Neuron (in vitro differentiated cells): Measurements from ENCODE around the gene NIPAL1.

ENCODE experiments used
- H2AFZ ChIP-seq: one replicate; pipeline ENCODE4 v1.6.1; 2013; ENCODE audit warnings: low read depth, mild to moderate bottlenecking, inconsistent platforms, low read length, moderate library complexity
- H3K27me3 ChIP-seq: one replicate; pipeline ENCODE4 v1.6.1; 2013; ENCODE audit warnings: low read length; ENCODE audit not compliant: insufficient read depth
- H3K36me3 ChIP-seq: one replicate; pipeline ENCODE4 v1.6.1; 2013; ENCODE audit warnings: low read length; ENCODE audit not compliant: insufficient read depth
- H3K4me1 ChIP-seq: one replicate; pipeline ENCODE4 v1.6.1; 2013; ENCODE audit warnings: low read length; ENCODE audit not compliant: insufficient read depth
- H3K4me3 ChIP-seq: 2 replicates; pipeline ENCODE4 v1.5.1; 2013; ENCODE audit warnings: mild to moderate bottlenecking, low read length, moderate library complexity
- H3K9me3 ChIP-seq: one replicate; pipeline ENCODE4 v1.6.1; 2013; ENCODE audit warnings: low read length

NIPAL1 gene

DNA sequence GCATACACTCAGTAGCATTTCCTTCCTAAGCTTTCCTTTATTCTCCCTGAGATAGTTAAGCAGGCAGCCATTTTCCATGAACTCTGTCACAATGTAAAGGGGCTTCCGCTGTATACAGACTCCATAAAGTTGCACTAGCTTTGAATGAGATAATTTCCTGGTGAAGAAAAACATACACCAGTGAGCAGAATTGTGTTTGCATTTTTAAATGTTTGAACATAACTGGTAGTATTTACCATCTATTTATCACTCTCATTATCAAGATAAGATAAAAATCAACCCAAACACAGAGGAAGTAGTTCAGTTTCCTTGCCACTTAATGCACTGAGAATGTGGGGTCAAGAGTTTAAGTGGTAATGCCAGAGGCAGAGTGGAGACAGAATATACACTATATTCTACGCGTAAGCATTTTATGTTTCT is 63.4 kb downstream of the NIPAL1 start:
- Histone ChIP-seq H3K9me3 (no peaks in the 10 kb centered on the region), H3K4me3 (no peak overlapping the region), H3K36me3 (no peaks in the 10 kb centered on the region), H2AFZ (no peak overlapping the region), H3K27me3 (no peaks in the 10 kb centered on the region), H3K4me1 (no peaks in the 10 kb centered on the region)

DNA sequence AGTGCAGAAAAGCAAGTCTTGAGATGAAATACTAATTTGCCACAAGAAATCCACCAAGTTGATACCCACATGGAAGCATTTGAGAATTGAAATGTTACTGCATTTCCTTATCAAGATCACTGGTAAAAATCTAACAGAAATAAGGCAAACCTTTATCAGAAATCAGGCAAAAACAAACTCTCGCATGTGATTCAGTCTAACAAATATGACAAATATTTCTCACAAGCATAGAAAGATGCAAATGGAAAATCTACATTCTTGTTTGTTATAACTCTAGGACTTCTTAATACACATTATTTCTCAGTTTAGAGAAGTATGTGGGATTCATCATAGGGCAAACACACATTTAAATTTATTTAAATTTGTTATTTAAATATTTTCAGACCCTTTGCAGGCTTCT is 64.6 kb downstream of the NIPAL1 start:
- H3K36me3 ChIP-seq: no peaks in the 10 kb centered on the region
- H2AFZ ChIP-seq: no peak overlapping the region
- no peak overlapping the region for H3K4me3 ChIP-seq
- no peaks in the 10 kb centered on the region for H3K4me1 ChIP-seq
- no peaks in the 10 kb centered on the region for H3K9me3 ChIP-seq
- no peaks in the 10 kb centered on the region for H3K27me3 ChIP-seq

DNA sequence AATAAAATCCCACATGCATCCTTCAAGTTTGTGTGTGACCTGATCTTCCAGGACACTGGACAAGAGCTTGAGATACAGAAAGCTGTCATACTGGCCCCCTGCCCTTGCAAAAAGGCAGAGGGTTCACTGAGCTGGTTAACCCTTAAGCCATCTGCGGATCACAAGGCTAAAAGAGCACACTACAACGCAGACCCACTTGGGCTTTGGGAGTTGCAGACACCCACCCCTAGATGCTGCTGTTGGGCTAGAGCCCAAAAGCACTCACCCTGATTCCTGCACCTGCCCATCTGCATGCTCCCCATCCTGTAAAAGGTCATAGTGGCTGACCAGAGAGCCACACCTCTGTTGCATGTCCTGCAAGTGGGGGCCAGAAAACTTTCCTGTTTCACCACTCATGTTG is 66.4 kb downstream of the NIPAL1 start:
- Histone ChIP-seq H3K4me3 (no peak overlapping the region), H3K4me1 (no peaks in the 10 kb centered on the region), H2AFZ (no peak overlapping the region), H3K36me3 (no peaks in the 10 kb centered on the region), H3K9me3 (no peaks in the 10 kb centered on the region), H3K27me3 (no peaks in the 10 kb centered on the region)

DNA sequence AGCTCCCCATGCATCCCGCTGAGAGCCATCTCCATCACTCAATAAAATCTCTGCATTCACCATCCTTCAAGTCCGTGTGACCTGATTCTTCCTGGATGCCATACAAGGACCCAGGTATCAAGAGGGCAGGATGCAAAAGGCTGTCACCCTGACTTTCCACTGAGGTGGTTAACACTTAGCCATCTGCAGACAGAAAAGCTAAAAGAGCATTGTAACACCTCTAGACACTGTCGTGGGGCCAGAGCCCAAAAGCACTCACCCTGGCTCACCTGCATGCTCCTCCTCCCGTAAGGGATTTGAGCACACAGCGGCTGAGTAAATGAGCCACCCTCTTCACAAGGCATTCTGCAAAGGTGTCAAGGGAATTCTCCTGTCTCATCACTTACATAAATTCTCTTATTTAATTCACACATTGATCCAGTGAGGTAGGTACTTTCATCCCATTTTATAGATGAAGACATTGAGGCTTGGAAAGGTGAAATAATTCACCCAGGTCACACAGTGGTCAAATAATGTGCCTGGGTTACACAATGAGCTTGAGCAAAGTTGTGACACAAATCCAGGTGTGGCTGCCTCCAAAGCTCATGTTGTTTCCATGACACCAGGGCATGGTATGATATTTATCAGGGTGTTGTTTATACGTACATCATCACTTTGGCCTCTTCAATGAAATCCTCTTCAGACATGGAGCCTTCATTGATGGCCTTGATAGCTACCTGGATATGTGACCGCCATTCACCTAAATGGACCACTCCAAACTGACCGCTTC is 69.4 kb downstream of the NIPAL1 start:
- Histone ChIP-seq H3K36me3 (no peaks in the 10 kb centered on the region), H3K9me3 (no peaks in the 10 kb centered on the region)

More for the DNA sequence above, 69.4 kb downstream of the NIPAL1 start:
- Histone ChIP-seq H3K4me1 (no peaks in the 10 kb centered on the region), H3K4me3 (no peak overlapping the region), H3K27me3 (no peaks in the 10 kb centered on the region), H2AFZ (no peak overlapping the region)
